Activated T-helper 1 cell treated with anti-CD3 and anti-CD28 coated beads, Interleukin-2, amount 50 U/mL, for 16 hours (primary cell): ENCODE results near the gene TUBGCP6.

Experiments used
- DNase-seq, 2 donors: peaks; one replicate each; pipeline ENCODE4 v3.0.0-alpha.2; 2020; ENCODE audit warnings: low read depth in 1 of 2, low spot score in 1 of 2

Gene TUBGCP6

DNA sequence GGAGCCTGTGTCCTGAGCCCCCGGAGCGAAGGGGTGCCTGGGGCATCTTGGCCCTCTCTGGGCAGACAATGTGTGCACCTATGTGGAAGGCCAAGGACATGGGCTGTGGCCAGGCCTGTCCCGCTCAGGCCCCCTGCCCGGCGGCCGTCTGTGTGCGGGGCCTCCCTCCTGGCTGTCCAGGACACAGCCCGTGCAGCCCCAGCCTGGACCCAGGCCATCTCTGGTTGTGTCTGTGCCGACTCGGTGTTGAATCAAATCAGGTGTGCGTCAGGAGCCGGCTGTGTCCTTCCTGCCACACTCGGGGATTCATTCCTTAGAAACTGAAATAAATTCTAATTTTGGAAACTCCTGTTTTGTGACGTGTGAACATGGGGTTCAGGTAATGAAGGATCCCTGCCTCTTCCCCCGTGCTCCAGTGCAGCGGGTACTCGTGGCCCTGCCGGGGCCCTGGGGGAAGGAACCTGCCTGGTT, 45.5 kb downstream of the TUBGCP6 start:
- no peak for DNase-seq

- DNase-seq: no peak
Measured at GRCh38 chr22:50198624-50199017, 46.2 kb downstream of the TUBGCP6 start.

DNA sequence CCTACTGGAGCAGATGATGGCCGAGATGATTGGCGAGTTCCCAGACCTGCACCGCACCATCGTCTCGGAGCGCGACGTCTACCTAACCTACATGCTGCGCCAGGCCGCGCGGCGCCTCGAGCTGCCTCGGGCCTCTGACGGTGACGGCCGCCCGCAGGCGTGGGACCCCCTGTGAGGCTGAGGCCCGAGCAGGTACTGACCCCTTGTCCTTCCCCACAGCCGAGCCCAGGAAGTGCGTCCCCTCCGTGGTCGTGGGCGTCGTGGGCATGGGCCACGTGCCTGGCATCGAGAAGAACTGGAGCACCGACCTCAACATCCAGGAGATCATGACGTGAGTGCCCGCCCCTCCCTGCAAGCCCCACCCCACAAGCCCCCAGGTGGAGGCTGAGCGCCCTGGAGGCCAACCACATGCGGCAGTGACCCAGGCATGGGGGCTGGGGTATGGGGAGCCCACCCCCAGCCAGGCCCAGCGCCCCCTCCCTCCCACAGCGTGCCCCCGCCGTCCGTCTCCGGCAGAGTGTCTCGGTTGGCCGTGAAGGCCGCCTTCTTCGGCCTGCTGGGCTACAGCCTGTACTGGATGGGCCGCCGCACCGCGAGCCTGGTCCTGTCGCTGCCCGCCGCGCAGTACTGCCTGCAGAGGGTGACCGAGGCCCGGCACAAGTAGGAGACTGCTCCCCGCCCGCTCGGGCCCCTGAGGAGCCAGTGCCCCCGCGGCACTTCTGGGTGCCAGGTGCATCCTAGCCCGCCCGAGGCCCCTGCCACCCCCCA, 46.8 kb downstream of the TUBGCP6 start:
- no peak for DNase-seq

DNA sequence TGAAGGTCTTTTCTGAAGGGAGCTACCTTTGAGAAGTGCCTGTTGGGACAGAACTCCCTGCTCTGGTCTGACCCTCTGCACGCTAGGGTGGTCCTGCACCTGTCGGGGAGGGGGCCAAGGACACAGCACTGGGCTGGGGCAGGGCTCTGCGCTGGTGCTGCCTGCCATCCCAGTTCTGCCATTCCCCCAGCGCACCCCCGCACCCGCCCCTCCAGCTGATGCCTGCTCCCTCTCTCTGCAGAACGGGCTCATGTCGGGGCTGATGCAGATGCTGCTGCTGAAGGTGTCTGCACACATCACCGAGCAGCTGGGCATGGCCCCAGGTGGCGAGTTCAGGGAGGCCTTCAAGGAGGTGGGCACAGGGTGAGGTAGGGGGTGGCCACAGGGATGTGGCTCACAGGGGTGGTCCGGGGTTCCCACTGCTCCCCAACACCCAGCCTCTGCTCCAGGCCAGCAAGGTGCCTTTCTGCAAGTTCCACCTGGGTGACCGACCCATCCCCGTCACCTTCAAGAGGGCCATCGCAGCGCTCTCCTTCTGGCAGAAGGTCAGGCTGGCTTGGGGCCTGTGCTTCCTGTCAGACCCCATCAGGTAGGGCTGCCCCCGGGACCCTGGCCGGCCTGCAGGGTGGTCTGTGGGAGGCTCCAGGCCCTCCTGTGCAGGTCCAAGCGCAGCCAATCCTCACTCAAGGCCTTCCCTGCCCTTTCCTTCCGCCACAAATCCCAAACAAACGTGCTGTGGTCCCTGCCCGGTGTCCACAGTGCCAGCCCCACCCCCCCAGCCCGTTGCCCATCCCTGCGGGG, 47.6 kb downstream of the TUBGCP6 start:
- no peak for DNase-seq

GRCh38 chr22:50196256-50196655, 48.6 kb downstream of the TUBGCP6 start:
- DNase-seq: no peak

DNA sequence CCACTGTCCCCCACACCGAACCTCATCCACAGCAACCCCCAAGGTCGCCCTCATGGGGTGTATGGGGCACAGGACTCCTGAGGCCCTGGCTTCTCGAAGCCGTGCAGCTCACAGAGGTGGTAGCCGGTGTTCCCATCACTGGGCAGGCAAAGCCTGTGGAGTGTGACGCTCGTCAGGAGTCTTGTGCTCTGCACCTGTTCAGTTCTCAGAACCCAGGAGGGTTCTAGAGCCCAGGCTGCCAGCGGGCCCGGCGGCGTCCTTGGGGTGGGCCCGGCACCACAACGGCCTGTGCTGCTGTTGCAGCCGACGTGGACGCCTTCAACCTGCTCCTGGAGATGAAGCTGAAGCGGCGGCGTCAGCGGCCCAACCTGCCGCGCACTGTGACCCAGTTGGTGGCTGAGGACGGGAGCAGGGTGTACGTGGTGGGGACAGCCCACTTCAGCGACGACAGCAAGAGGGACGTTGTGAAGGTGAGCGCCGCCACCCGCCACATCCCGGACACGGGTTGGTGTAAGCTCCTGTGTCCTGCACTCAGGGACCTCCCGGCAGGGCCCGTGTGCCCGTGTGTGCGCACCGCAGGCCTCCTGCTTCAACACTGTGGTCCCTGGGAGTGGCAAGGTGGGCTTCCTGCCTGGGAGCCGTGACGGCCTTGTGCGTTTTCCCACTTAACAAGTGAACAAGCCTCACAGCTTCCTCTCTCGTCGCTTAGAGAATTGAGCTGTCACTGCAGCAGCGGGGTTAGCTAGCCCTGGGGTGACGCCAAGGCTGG, 50.6 kb downstream of the TUBGCP6 start:
- DNase-seq: no peak

DNA sequence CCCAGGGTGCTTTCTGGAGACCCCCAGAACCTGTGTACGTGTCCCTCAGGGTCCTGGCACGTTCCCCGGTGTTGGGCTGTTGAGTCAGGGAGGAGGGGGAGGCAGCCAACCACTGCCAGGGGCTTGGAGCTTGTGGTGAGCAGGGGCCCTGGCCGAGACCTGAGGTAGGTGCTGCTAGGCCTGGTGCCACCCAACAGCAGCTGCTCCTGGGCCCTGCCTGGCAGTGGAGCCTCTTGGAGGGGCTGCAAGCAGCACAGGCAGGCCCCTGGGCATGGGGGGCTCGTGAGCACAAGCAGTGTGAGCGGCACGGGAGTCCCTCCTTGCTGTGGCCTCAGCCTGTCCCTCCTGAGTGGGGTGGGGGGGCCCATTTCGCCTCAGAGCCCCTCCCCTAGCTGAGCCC, 51.2 kb downstream of the TUBGCP6 start:
- DNase-seq: no peak

DNA sequence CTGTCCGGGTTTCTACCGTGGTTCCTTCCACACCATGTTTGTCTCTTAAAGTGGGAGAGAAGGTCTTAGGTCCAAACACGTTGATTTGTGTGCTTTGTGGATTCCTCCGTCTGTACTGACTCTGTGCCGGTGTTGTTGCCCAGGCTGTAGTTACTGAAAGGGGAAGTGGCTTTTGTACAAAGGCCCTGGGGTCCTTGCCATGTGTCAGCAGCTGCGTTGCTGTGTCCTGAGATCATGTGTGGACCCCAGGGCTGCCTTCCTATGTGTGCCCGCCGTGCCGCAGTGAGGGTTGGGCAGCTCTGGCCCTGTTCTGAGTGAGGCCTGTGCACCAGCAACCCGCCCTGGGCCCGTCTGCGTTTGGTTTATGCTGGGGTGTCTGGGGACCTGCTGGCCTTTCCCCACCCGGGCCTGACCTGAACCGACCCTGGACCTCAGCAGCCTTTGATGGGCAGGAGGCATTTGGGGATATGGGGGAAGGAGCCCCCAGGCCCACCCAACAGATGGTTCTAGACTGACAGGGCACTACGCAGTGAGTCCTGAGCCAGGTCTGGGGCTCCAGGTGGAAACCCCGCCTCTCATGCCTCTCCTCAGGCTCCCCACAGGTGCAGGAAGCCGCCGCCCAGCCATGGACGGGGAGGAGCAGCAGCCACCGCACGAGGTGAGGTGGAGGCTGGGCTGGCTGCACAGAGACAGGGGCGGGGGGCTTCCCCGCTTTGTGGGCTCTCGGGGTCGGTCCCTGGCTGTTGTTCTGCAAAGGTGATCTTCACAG, 52.2 kb downstream of the TUBGCP6 start:
- peak in 1 of 2 donors; percentile 41 for DNase-seq

DNA sequence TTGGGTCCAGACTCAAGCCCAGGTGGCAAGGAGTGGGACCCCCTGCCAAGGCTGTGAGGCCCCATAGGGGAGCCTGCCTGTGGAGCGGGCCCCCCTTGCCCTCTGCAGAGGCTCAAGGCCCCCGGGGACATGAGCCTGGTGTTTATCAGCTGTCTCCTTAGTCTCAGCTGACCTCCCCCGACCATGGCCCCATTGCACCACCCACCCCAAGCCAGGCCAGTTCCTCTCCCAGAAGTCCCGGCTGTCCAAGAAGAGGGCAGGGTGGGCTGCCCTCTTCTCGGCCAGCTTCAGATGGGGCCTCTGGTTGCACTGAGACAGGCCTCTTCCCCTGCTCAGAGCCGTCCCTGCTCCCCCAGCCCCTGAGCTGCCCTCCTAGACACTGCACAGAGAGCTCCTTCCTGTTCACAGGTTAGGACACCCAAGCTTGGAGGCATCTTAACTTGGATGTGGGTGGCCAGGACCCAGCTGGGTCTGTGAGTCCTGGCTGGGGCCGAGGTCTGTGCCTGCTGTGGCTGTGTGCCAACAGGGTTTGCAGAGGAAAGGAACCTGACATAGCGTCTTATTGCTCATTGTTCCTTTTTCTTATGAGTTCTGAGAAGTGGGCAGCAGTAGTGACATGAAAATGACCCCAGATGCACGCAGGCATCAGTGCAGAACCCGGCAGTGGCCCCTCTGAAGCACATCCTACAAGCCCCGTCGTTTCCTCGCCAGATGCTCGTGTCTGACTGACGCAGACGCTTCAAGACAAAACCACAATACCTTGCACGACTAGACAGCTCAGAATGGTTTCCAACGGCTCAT, 53.7 kb downstream of the TUBGCP6 start:
- peak; percentile 59 to 63 for DNase-seq

GRCh38 chr22:50190182-50190940, 54.5 kb downstream of the TUBGCP6 start:
- peak; percentile 65 to 68 for DNase-seq

DNA sequence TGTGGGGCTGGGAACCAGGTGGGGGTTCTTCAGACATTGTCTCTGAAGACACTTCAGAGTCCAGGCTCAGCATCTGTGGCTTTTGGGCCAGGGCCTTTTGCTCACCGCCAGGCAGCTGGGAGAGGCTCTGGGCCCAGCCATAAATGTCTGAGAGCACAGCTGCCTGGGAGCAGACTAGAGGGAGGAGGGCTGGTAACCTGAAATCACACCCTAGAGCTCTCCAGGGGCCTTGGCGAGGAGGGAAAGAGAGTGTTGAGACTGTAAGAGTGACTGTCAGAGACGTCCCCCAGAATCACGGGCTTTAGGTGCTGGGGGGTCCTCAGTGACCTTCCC, 55.0 kb downstream of the TUBGCP6 start:
- no peak for DNase-seq

- DNase-seq: no peak
Measured at GRCh38 chr22:50189184-50189848, 55.5 kb downstream of the TUBGCP6 start.

DNA sequence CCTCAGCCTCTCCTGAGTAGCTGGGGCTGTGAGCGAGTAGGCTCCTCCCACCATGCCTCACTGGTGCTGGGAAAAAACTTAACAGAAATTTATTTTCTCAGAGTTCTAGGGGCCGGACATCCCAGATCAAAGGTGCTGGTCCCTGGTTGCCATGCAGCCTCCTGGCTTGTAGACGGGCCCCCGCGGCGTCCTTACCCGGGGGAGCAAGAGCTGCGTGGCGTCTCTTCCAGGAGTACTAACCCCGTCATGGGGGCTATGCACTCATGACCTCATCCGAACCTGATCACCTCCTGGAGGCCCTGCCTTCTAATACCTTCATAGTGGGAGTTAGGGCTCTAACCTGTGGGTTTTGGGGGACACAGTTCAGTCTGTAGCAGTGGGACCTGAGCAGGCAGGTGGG, 56.5 kb downstream of the TUBGCP6 start:
- no peak for DNase-seq

- no peak for DNase-seq
Measured at GRCh38 chr22:50186761-50187523, 57.9 kb downstream of the TUBGCP6 start.

DNA sequence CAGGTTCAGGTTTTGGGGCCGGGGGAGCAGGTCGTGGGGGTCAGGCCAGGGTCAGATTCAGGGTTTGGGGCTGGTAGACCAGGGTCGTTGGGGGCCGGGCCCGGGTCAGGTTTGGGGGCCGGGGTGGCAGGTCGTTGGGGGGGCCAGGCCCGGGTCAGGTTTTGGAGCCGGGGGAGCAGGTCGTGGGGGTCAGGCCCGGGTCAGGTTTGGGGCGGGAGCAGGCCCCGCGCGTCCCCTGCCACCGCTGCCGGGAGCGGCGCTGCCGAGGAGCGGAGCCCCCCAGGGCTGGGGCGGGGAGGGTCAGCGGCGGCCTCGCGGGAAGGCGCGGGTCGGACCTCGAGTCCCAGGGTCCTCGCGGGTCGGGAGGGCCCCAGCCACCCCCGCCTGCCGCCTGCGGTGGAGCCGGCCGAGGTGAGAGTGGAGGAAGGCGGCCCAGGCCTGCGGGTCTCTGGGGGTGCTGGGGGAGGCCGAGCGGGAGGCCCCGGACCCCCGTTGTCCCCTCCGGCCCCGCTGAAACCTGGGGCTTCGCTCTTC, 58.6 kb downstream of the TUBGCP6 start:
- no peak for DNase-seq

GRCh38 chr22:50185375-50186087, 59.3 kb downstream of the TUBGCP6 start, which contains the start of gene TRABD:
TRABD (plus strand) TSS chr22:50185913; CDS start chr22:50193061, 7,148 bp downstream.
- peak; percentile 68 to 83 for DNase-seq

- no peak for DNase-seq
Measured at GRCh38 chr22:50184902-50185374, 59.9 kb downstream of the TUBGCP6 start.
